OCI-LY7 (cell line): ENCODE data around the gene CHST11. TPM values are rescaled to one million over a fixed set of nuclear protein-coding genes. Genes with fewer than 3 reads are reported as not detected.

Source experiments
- BruUV-seq: library from RNA; stranded (reverse); fragments of 400-500 nt; replicated peaks from 2 replicates; lab custom pipeline; 2021; lab: Mats Ljungman, UMichigan
- CTCF ChIA-PET: fragments of 300-600 bp; sonication (Branson Sonifier 250); formaldehyde crosslinking; loops from one replicate; lab custom pipeline; 2022; ENCODE audit warnings: antibody characterized with exemption; ENCODE audit not compliant: unreplicated experiment; lab: Charles Lee
- POLR2A ChIA-PET: fragments of 300-600 bp; sonication (Branson Sonifier 250); formaldehyde crosslinking; loops from one replicate; lab custom pipeline; 2022; ENCODE audit warnings: antibody characterized with exemption; lab: Charles Lee
- DNase-seq: peaks from one replicate; pipeline ENCODE4 v3.0.0-alpha.2; 2015; ENCODE audit warnings: low spot score
- H2AFZ ChIP-seq: fragments of 200-600 bp; sonication (generic), shearing (Covaris generic); 2 replicates; pipeline ENCODE4 v1.6.1; 2014; ENCODE audit warnings: mild to moderate bottlenecking, antibody characterized with exemption, low read length, moderate library complexity
- H3K27ac ChIP-seq: fragments of 200-600 bp; sonication (generic); 2 replicates; pipeline ENCODE4 v1.5.1; 2014; ENCODE audit warnings: mixed run types, low read depth, mild to moderate bottlenecking, moderate library complexity, low read length, inconsistent platforms; ENCODE audit not compliant: poor library complexity, severe bottlenecking
- H3K36me3 ChIP-seq: fragments of 200-600 bp; sonication (generic); 2 replicates; pipeline ENCODE4 v1.6.1; 2014; ENCODE audit warnings: mild to moderate bottlenecking, antibody characterized with exemption, low read length, moderate library complexity, mixed read lengths; ENCODE audit not compliant: insufficient read depth
- H3K4me1 ChIP-seq: fragments of 200-600 bp; sonication (generic); 2 replicates; pipeline ENCODE4 v1.5.1; 2014; ENCODE audit warnings: mild to moderate bottlenecking, low read length; ENCODE audit not compliant: insufficient read depth, poor library complexity, severe bottlenecking
- H3K4me2 ChIP-seq: fragments of 200-600 bp; sonication (generic); 2 replicates; pipeline ENCODE4 v1.6.1; 2014; ENCODE audit warnings: mild to moderate bottlenecking, low read length
- H3K4me3 ChIP-seq: fragments of 200-600 bp; sonication (generic); 2 replicates; pipeline ENCODE4 v1.5.1; 2014; ENCODE audit warnings: mild to moderate bottlenecking, low read depth, low read length; ENCODE audit not compliant: poor library complexity, severe bottlenecking
- H3K79me2 ChIP-seq: fragments of 200-600 bp; sonication (generic); 2 replicates; pipeline ENCODE4 v1.6.1; 2016; ENCODE audit warnings: low read depth, mild to moderate bottlenecking, low read length, moderate library complexity, mixed read lengths; ENCODE audit not compliant: insufficient read depth
- H3K9me2 ChIP-seq: fragments of 200-600 bp; sonication (generic); 2 replicates; pipeline ENCODE4 v1.6.1; 2016; ENCODE audit warnings: mild to moderate bottlenecking, low read length, mixed read lengths; ENCODE audit not compliant: insufficient read depth
- H3K9me3 ChIP-seq: fragments of 200-600 bp; sonication (generic); 2 replicates; pipeline ENCODE4 v1.6.1; 2014; ENCODE audit warnings: mild to moderate bottlenecking, mixed run types, low read length, mixed read lengths
- H4K20me1 ChIP-seq: fragments of 200-600 bp; sonication (generic); 2 replicates; pipeline ENCODE4 v1.6.1; 2014; ENCODE audit warnings: mild to moderate bottlenecking, antibody characterized with exemption, low read length, moderate library complexity, mixed read lengths; ENCODE audit not compliant: insufficient read depth
- CTCF ChIP-seq: fragments of 200-600 bp; sonication (generic); conservative IDR thresholded peaks from 2 replicates; pipeline ENCODE4 v1.5.1; 2014; ENCODE audit warnings: mild to moderate bottlenecking, antibody characterized with exemption, low read length, moderate library complexity, mixed read lengths
- EZH2phosphoT487 ChIP-seq: fragments of 200-600 bp; sonication (generic); IDR thresholded peaks from 2 replicates; pipeline ENCODE4 v1.6.1; 2018; ENCODE audit warnings: low read depth, borderline replicate concordance, mild to moderate bottlenecking, mixed run types, antibody characterized with exemption, low read length, moderate library complexity, mixed read lengths
- intact Hi-C: fragments of 100-400 bp; cut with micrococcal nuclease; formaldehyde crosslinking; loops from one replicate; pipeline ENCODE4 v1.10.0; 2022; ENCODE audit not compliant: unreplicated experiment
- total RNA-seq, 2 experiments: library from RNA; depleted of rRNA in 1 of 2; stranded (reverse); fragments of >200 nt in 1 of 2; shearing (Covaris generic) in 1 of 2; gene quantifications; 2 replicates each; pipeline ENCODE4 v1.2.3, GENCODE V29; 2014 to 2022

Gene CHST11
- total RNA-seq, 2 experiments from 2014 or later: 15.2 to 41.6 TPM

GRCh38 chr12:104600036-104600712 is 143.4 kb downstream of the CHST11 start:
- Histone ChIP-seq H3K36me3 (peaks cover 9% of the 10 kb centered on the region; the same call in 1 of the 2 replicates), H3K4me1 (peaks cover 79% of the 10 kb centered on the region), H3K4me2 (no peak overlapping the region), H4K20me1 (no peaks in the 10 kb centered on the region), H2AFZ (no peak overlapping the region), H3K9me2 (no peaks in the 10 kb centered on the region), H3K4me3 (no peak overlapping the region), H3K27ac (no peak overlapping the region), H3K9me3 (no peaks in the 10 kb centered on the region), H3K79me2 (peaks cover 36% of the 10 kb centered on the region; the same call in 1 of the 2 replicates)
- ChIA-PET CTCF (no interaction called here), POLR2A (interaction anchor here (1.7 kb wide), 1 partner anchor 17 kb away, joined by 5 read pairs; no protein-coding TSS in a partner anchor)
- TF ChIP-seq EZH2phosphoT487: no peak
- no peak for TF ChIP-seq CTCF
- no TSS peak for BruUV-seq
- no peak for DNase-seq
- intact Hi-C loops: no loop called here

DNA sequence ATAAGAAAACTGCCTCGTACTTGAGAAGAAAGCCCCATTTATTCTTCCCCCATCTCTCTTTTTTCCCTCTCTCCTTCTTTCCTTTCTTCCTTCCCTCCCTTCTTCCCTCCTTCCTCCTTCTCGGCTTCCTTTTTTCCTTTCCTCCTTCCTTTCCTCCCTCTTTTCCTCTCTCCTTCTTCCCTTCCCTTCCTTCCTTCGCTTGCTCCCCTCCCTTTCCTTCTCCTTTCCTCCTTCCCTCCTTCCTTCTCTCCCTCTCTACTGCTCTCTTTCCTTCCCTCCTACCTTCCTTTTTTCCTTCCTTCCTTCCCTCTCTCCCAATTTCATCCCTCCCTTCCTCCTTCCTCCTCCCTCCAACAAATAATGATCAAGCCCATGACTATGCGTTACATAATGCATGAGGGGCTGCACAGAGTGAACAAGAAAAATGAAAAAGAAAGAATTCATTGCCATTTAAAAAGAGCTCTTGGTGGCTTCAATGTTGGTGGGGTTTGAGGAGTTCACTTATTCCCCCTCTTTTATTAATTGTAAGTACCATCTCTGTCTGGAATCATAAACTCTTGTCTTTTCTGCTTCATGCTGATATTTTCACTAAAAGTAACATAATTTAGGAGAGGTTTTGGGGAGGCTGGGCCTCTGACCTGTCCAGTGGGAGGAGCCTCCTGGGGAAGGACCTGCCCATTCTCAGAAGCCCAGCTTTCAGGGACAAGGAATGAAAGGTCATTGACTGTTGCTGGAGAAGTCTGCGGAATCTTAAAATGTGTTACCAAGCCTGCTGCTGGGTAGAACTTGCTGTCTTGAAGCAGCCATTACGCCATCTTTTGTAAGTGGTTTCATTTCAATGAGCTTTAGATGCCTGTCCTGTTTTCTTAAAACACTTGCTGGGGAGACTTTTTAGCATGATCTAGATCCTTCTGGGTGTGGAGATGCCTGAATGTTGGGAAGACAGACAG is 144.3 kb downstream of the CHST11 start:
- Histone ChIP-seq H3K27ac (no peak overlapping the region), H3K4me3 (no peak overlapping the region), H4K20me1 (no peaks in the 10 kb centered on the region), H3K9me2 (no peaks in the 10 kb centered on the region), H3K4me2 (no peak overlapping the region), H3K79me2 (peaks cover 40% of the 10 kb centered on the region; the same call in 1 of the 2 replicates), H3K9me3 (no peaks in the 10 kb centered on the region), H3K4me1 (peaks cover 78% of the 10 kb centered on the region), H3K36me3 (peaks cover 9% of the 10 kb centered on the region; the same call in 1 of the 2 replicates), H2AFZ (no peak overlapping the region)
- intact Hi-C loops: no loop called here
- no peak for DNase-seq
- ChIA-PET CTCF (no interaction called here), POLR2A (interaction anchor here (0.7 to 1.4 kb wide), 3 partner anchors 14 to 18 kb away, joined by 3 to 6 read pairs (median 3); no protein-coding TSS in a partner anchor)
- BruUV-seq: no TSS peak
- TF ChIP-seq CTCF: no peak
- TF ChIP-seq EZH2phosphoT487: no peak
